CD14-positive monocyte (primary cell): ENCODE results near the gene PDE4D. TPM values are rescaled to one million over a fixed set of nuclear protein-coding genes. Genes with fewer than 3 reads are reported as not detected.

Source experiments
- DNase-seq, 3 donors: peaks; one replicate each; pipeline ENCODE4 v3.0.0-alpha.2; 2011 to 2022
- H2AFZ ChIP-seq: 2 replicates; pipeline ENCODE4 v1.6.0; 2012; ENCODE audit warnings: mild to moderate bottlenecking, low read depth, low read length, inconsistent platforms; ENCODE audit not compliant: insufficient read depth, poor library complexity, severe bottlenecking
- H3K27ac ChIP-seq, 2 donors: 1 replicate in 1 of 2; 2 replicates in 1 of 2; pipeline ENCODE4 v1.5.1; 2012 to 2013; ENCODE audit warnings: low read length in 2 of 2, control low read depth in 1 of 2, inconsistent platforms in 1 of 2, low read depth in 1 of 2, mild to moderate bottlenecking in 1 of 2
- H3K27me3 ChIP-seq, 2 donors: one replicate each; pipeline versions ENCODE4 v1.6.0 to v1.6.1; 2011 to 2013; ENCODE audit warnings: low read length in 2 of 2; ENCODE audit not compliant: control insufficient read depth in 2 of 2, insufficient read depth in 2 of 2
- H3K36me3 ChIP-seq, 2 donors: replicated peaks in 1 of 2; 1 replicate in 1 of 2; 2 replicates in 1 of 2; pipeline versions ENCODE4 v1.5.1 to v1.6.1; 2012 to 2013; ENCODE audit warnings: low read length in 2 of 2, control low read depth in 1 of 2, inconsistent platforms in 1 of 2, mild to moderate bottlenecking in 1 of 2; ENCODE audit not compliant: insufficient read depth in 2 of 2, control insufficient read depth in 1 of 2
- H3K4me1 ChIP-seq, 2 donors: 1 replicate in 1 of 2; 2 replicates in 1 of 2; pipeline versions ENCODE4 v1.5.1 to v1.6.1; 2012 to 2013; ENCODE audit warnings: low read length in 2 of 2, control low read depth in 1 of 2, inconsistent platforms in 1 of 2, mild to moderate bottlenecking in 1 of 2, moderate library complexity in 1 of 2; ENCODE audit not compliant: insufficient read depth in 2 of 2, control insufficient read depth in 1 of 2
- H3K4me2 ChIP-seq: replicated peaks from 2 replicates; pipeline ENCODE3; 2012; ENCODE audit warnings: low read length, moderate library complexity, mild to moderate bottlenecking; ENCODE audit not compliant: poor library complexity, severe bottlenecking; ENCODE audit errors: extremely low read depth
- H3K4me3 ChIP-seq, 3 experiments: fragments of 200-600 bp in 1 of 3; sonication (generic) in 1 of 3; replicated peaks in 1 of 3; 1 replicate in 2 of 3; 2 replicates in 1 of 3; pipeline ENCODE4 v1.5.1; 2011 to 2013; ENCODE audit warnings: low read length in 3 of 3, mild to moderate bottlenecking in 3 of 3, control low read depth in 2 of 3, low read depth in 2 of 3, inconsistent platforms in 1 of 3, moderate library complexity in 1 of 3
- H3K79me2 ChIP-seq: 2 replicates; pipeline ENCODE4 v1.6.0; 2012; ENCODE audit warnings: mild to moderate bottlenecking, control low read depth, inconsistent platforms, low read length, moderate library complexity; ENCODE audit not compliant: insufficient read depth
- H3K9ac ChIP-seq: 2 replicates; pipeline ENCODE4 v1.6.0; 2017; ENCODE audit warnings: low read length, mild to moderate bottlenecking; ENCODE audit not compliant: insufficient read depth, poor library complexity, severe bottlenecking
- H3K9me3 ChIP-seq, 2 donors: replicated peaks in 1 of 2; 1 replicate in 1 of 2; 2 replicates in 1 of 2; pipeline versions ENCODE4 v1.5.1 to v1.6.1; 2012 to 2013; ENCODE audit warnings: low read length in 2 of 2, control low read depth in 1 of 2; ENCODE audit not compliant: control insufficient read depth in 1 of 2, insufficient read depth in 1 of 2
- H4K20me1 ChIP-seq: 2 replicates; pipeline ENCODE4 v1.6.0; 2012; ENCODE audit warnings: mild to moderate bottlenecking, low read length, control low read depth, moderate library complexity; ENCODE audit not compliant: insufficient read depth
- H3K27ac Mint-ChIP-seq, 7 donors: one replicate each; pipeline ENCODE4 v1.8.0; 2020; ENCODE audit warnings: mild to moderate bottlenecking in 7 of 7, mixed read lengths in 7 of 7, moderate library complexity in 6 of 7, inconsistent platforms in 2 of 7
- H3K27me3 Mint-ChIP-seq, 3 donors: one replicate each; pipeline ENCODE4 v1.8.0; 2021 to 2022; ENCODE audit warnings: low read depth in 3 of 3, mild to moderate bottlenecking in 3 of 3, mixed read lengths in 3 of 3, moderate library complexity in 3 of 3, inconsistent platforms in 1 of 3
- H3K36me3 Mint-ChIP-seq, 2 donors: one replicate each; pipeline ENCODE4 v1.8.0; 2020; ENCODE audit warnings: mixed read lengths in 2 of 2, inconsistent platforms in 1 of 2, mild to moderate bottlenecking in 1 of 2
- H3K4me1 Mint-ChIP-seq: one replicate; pipeline ENCODE4 v1.8.0; 2020; ENCODE audit warnings: mild to moderate bottlenecking, mixed read lengths
- H3K4me3 Mint-ChIP-seq, 2 donors: one replicate each; pipeline ENCODE4 v1.8.0; 2020; ENCODE audit warnings: mild to moderate bottlenecking in 2 of 2, mixed read lengths in 2 of 2, moderate library complexity in 1 of 2
- H3K9me3 Mint-ChIP-seq, 7 donors: one replicate each; pipeline ENCODE4 v1.8.0; 2020 to 2022; ENCODE audit warnings: mixed read lengths in 7 of 7, mild to moderate bottlenecking in 6 of 7, moderate library complexity in 6 of 7, inconsistent platforms in 2 of 7
- CTCF ChIP-seq: fragments of 200-600 bp; IDR thresholded peaks from one replicate; pipeline ENCODE4 v1.8.0; 2022; ENCODE audit warnings: antibody characterized with exemption, mild to moderate bottlenecking
- WGBS: methylation state at CpG from one replicate; pipeline ENCODE4 v1.1.5; 2013; ENCODE audit warnings: missing lambda C conversion rate; ENCODE audit not compliant: insufficient coverage; 5-methylcytosine and 5-hydroxymethylcytosine counted together
- intact Hi-C, 2 donors: fragments of 100-400 bp; cut with micrococcal nuclease; formaldehyde crosslinking; loops; one replicate each; pipeline versions ENCODE4 v1.15.0 to v1.15.1; 2023
- polyA plus RNA-seq, 3 donors: library from polyadenylated mRNA; depleted of rRNA in 1 of 3; unstranded in 2 of 3; stranded (reverse) in 1 of 3; fragments of 300-500 nt in 2 of 3; fragments of >200 nt in 1 of 3; fragmentation: Illumina TruSeq in 2 of 3; gene quantifications; 1 replicate in 2 of 3; 2 replicates in 1 of 3; pipeline ENCODE4 v1.2.3, GENCODE V29; 2012 to 2021

The PDE4D gene
- polyA plus RNA-seq, 3 donors: 1.9 to 3.4 (median 2.8) TPM

GRCh38 chr5:59516161-59516560 lies 377.4 kb downstream of the PDE4D start:
- H3K9ac ChIP-seq: no peak overlapping the region
- no peaks in the 10 kb centered on the region for H3K9me3 ChIP-seq
- no peak overlapping the region for H3K4me3 ChIP-seq
- intact Hi-C loops: no loop called here
- 100% methylated on average over 1 of the region's 3 CpGs for WGBS
- H3K36me3 ChIP-seq: no peaks in the 10 kb centered on the region
- TF ChIP-seq CTCF: no peak
- H3K27ac ChIP-seq: no peak overlapping the region
- Mint-ChIP-seq H3K27ac (no peak overlapping the region), H3K4me3 (no peak overlapping the region), H3K27me3 (no peaks in the 10 kb centered on the region), H3K4me1 (no peaks in the 10 kb centered on the region), H3K9me3 (no peaks in the 10 kb centered on the region), H3K36me3 (no peaks in the 10 kb centered on the region)
- H3K4me2 ChIP-seq: no peak overlapping the region
- H3K79me2 ChIP-seq: no peaks in the 10 kb centered on the region
- no peaks in the 10 kb centered on the region for H3K27me3 ChIP-seq
- H2AFZ ChIP-seq: no peak overlapping the region
- H3K4me1 ChIP-seq: peaks cover 0 to under 1% of the 10 kb centered on the region in 2 donors
- H4K20me1 ChIP-seq: no peaks in the 10 kb centered on the region
- no peak for DNase-seq

- no peaks in the 10 kb centered on the region for H3K27me3 ChIP-seq
- no peaks in the 10 kb centered on the region for H3K27me3 Mint-ChIP-seq
- TF ChIP-seq CTCF: no peak
- H3K4me3 Mint-ChIP-seq: no peak overlapping the region
- H3K4me2 ChIP-seq: no peak overlapping the region
- no peaks in the 10 kb centered on the region for H3K79me2 ChIP-seq
- H3K4me3 ChIP-seq: no peak overlapping the region
- intact Hi-C loops: no loop called here
- no peaks in the 10 kb centered on the region for H3K4me1 Mint-ChIP-seq
- H3K9me3 ChIP-seq: no peaks in the 10 kb centered on the region
- no peak overlapping the region for H3K27ac Mint-ChIP-seq
- no peak overlapping the region for H3K9ac ChIP-seq
- no peak for DNase-seq
- WGBS: no CpG with 5 or more reads among the region's 1 CpG
- no peak overlapping the region for H3K27ac ChIP-seq
- H4K20me1 ChIP-seq: no peaks in the 10 kb centered on the region
- no peaks in the 10 kb centered on the region for H3K36me3 ChIP-seq
- no peaks in the 10 kb centered on the region for H3K4me1 ChIP-seq
- no peak overlapping the region for H2AFZ ChIP-seq
- no peaks in the 10 kb centered on the region for H3K36me3 Mint-ChIP-seq
- no peaks in the 10 kb centered on the region for H3K9me3 Mint-ChIP-seq
Observed at GRCh38 chr5:59506285-59506877, 387.1 kb downstream of the PDE4D start.
